Measurements from ENCODE around the gene IP6K3.

The IP6K3 gene

GRCh38 chr6:33693186-33694105, 53.3 kb downstream of the IP6K3 start:
- no peak for DNase-seq (ENCODE audit: low read depth in 3 of 3, low spot score in 1 of 3)

GRCh38 chr6:33692760-33693158, 53.9 kb downstream of the IP6K3 start:
- peak in 2 of 3 donors; percentile 19 to 29 for DNase-seq (ENCODE audit: low read depth in 3 of 3, low spot score in 1 of 3)

- DNase-seq (ENCODE audit: low read depth in 3 of 3, low spot score in 1 of 3), result no peak
Measured at GRCh38 chr6:33692078-33692759, 54.5 kb downstream of the IP6K3 start.

DNA sequence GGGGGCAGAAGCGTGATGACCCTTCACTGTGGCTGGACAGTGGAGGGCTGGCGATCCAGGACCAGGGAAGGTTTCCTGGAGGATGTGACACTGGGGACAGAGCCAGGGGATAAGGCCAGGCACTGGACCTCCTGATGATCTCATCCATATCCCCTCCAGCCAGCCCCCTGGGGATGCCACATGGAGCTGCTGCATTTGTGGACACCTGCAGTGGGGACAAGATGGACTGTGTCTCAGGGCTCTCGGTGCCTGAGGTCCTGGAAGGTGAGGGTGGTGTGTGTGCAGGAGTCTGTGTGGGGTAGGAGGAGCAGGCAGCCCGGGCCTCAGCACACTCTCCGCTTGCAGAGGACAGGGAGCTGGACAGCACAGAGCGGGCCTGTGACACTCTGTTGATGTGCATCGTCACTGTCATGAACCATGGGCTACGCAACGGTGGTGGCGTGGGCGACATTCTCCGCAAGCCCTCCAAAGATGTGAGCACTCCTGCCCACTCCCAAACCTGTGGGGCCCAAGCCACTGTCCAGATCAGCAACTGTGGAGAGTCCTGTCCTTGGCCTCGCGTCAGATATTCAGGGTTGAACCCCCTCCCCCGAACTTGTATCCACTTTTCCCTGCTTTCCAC, 55.1 kb downstream of the IP6K3 start:
- DNase-seq (ENCODE audit: low read depth in 3 of 3, low spot score in 1 of 3), result no peak

DNA sequence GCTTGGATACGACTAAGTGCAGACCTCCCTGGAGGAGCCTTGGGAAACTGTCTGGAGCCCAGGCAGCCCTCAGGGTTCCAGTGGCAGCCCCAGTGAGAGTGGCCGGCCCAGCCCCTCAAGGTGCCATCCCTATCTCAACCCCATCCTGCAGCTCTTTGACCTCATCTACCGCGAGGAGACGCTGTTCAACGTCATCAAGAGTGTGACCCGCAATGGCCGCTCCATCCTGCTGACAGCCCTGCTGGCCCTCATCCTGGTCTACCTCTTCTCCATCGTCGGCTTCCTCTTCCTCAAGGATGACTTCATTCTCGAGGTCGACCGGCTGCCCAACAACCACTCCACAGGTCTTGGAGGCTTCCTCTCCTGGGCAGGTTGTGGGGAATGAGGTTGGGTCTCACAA, 55.9 kb downstream of the IP6K3 start:
- no peak for DNase-seq (ENCODE audit: low read depth in 3 of 3, low spot score in 1 of 3)

DNA sequence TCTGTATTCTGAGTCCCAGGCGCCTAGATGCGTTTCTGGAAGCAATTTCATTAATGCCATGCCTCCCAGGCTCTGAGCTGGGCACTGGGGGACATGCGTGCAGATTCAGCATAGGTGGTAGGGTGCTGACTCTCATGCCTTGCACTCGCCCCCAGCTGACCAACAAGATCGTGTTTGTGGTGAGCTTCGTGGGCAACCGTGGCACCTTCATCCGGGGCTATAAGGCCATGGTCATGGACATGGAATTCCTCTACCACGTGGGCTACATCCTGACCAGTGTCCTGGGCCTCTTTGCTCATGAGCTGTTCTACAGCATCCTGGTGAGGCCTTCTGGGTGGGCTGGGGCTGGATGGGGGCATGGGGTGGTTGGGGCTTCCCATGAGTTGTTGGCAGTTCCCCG, 56.8 kb downstream of the IP6K3 start:
- DNase-seq (ENCODE audit: low read depth in 3 of 3, low spot score in 1 of 3), result no peak

GRCh38 chr6:33689148-33689494, 57.6 kb downstream of the IP6K3 start:
- no peak for DNase-seq (ENCODE audit: low read depth in 3 of 3, low spot score in 1 of 3)

- DNase-seq (ENCODE audit: low read depth in 3 of 3, low spot score in 1 of 3), result no peak
Measured at GRCh38 chr6:33688451-33689147, 58.1 kb downstream of the IP6K3 start.

DNA sequence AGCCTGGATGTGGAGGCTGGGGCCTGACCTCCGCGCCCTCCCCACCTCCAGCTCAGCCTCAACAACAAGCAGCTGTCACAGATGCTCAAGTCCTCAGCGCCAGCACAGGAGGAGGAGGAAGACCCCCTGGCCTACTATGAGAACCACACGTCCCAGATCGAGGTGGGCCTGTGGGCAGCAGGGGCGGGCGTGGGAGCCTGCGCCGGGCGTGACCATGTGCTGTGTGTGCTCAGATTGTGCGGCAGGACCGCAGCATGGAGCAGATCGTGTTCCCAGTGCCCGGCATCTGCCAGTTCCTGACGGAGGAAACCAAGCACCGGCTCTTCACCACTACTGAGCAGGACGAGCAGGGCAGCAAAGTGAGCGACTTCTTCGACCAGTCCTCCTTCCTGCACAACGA, 58.7 kb downstream of the IP6K3 start:
- no peak for DNase-seq (ENCODE audit: low read depth in 3 of 3, low spot score in 1 of 3)

- no peak for DNase-seq (ENCODE audit: low read depth in 3 of 3, low spot score in 1 of 3)
Measured at GRCh38 chr6:33686981-33687975, 59.4 kb downstream of the IP6K3 start.

GRCh38 chr6:33686225-33686924, 60.3 kb downstream of the IP6K3 start:
- DNase-seq (ENCODE audit: low read depth in 3 of 3, low spot score in 1 of 3), result no peak

DNA sequence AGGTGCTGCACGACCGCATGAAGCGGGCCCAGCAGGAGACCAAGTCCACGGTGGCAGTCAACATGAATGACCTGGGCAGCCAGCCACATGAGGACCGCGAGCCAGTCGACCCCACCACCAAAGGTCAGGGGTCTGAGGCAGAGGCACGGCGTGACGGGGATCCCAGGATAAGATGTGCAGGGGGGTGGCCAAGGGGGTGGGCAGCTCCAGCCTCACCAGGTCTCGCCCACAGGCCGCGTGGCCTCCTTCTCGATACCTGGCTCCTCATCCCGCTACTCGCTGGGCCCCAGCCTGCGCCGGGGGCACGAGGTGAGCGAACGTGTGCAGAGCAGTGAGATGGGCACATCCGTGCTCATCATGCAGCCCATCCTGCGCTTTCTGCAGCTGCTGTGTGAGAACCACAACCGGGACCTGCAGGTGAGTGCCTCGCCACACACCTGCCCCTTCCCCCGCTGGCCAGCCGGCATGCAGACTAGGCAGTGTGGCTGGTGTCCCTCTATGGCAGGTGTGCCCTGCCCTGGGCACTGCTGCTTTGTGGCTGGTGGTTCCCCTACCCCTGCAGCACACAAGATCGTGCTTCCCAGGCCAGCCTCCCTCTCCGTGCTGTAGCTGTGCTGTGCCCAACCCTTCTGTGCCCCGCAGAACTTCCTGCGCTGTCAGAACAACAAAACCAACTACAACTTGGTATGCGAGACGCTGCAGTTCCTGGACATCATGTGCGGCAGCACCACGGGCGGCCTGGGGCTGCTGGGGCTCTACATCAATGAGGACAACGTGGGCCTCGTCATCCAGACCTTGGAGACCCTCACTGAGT, 61.1 kb downstream of the IP6K3 start:
- no peak for DNase-seq (ENCODE audit: low read depth in 3 of 3, low spot score in 1 of 3)

GRCh38 chr6:33684983-33685382, 61.7 kb downstream of the IP6K3 start:
- no peak for DNase-seq (ENCODE audit: low read depth in 3 of 3, low spot score in 1 of 3)

- DNase-seq (ENCODE audit: low read depth in 3 of 3, low spot score in 1 of 3), result no peak
Measured at GRCh38 chr6:33684428-33684896, 62.2 kb downstream of the IP6K3 start.

GRCh38 chr6:33683576-33684427, 62.9 kb downstream of the IP6K3 start:
- no peak for DNase-seq (ENCODE audit: low read depth in 3 of 3, low spot score in 1 of 3)

DNA sequence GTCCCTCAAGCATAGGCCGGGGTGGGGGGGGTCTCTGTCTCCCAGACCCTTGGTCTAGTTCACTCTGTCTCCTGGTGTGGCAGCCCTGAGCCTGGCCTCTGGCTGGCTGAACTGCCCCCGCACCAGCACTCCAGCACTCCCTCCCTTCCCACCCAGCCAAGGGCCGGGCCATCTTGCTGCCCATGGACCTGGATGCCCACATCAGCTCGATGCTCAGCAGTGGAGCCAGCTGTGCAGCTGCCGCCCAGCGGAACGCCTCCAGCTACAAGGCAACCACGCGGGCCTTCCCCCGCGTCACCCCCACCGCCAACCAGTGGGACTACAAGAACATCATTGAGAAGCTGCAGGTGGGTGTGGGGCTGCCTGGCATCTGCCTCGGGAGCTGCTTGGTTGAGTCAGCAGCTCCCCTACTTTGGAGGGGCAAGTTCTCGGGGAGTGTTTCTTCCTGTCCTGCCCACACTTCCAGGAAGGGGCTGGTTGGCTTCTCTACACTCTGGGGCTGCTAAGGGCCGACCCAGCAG, 63.6 kb downstream of the IP6K3 start:
- peak in 1 of 3 donors; percentile 19 for DNase-seq (ENCODE audit: low read depth in 3 of 3, low spot score in 1 of 3)

DNA sequence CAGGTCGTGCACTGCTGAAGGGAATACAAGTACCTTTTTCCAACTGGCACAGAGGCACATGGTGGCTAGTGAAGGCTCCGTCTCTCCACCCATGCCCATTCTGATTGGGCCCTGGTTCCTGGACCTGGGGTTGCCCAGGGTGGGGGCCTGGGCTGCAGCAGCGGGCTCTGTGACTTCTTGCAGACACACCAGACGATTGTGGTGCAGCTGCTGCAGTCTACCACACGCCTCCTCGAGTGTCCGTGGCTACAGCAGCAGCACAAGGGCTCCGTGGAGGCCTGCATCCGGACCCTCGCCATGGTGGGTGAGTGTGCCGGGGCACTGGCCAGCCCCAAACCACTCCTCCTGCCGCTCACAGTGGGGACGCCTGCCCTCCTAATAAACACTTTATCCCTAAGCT, 64.4 kb downstream of the IP6K3 start:
- no peak for DNase-seq (ENCODE audit: low read depth in 3 of 3, low spot score in 1 of 3)

- DNase-seq (ENCODE audit: low read depth in 3 of 3, low spot score in 1 of 3), result no peak
Measured at GRCh38 chr6:33679761-33680160, 66.9 kb downstream of the IP6K3 start.

Data from stimulated activated CD4-positive, alpha-beta T cell treated with anti-CD3 and anti-CD28 coated beads, TNF-alpha, amount 100 ng/mL, for 1 hour (primary cell).